ENCODE results near the gene LYL1.

- TF ChIP-seq LCOR (CRISPR knock-in tag; IDR thresholded peaks at IDR 0.05) (no peak), ZNF274 (IDR thresholded peaks at IDR 0.05; ENCODE audit: borderline replicate concordance, low read depth, low read length) (no peak), EZH2 (IDR thresholded peaks at IDR 0.05; ENCODE audit: borderline replicate concordance, low read depth, low read length) (no peak)
These were observed 9.1 kb downstream of the LYL1 start for GRCh38 chr19:13093407-13094105.

Measured in K562 (cell line).